ENCODE results near the gene ARL17B.
"Not testable (repeated sequence)": the region's sequence is repeated elsewhere in the genome, so short reads cannot be mapped to it uniquely, and the experiment has no call there.

- TF ChIP-seq RAD21 (IDR thresholded peaks at IDR 0.05 in 1 of 2, conservative IDR thresholded peaks at IDR 0.05 in 1 of 2; ENCODE audit: low read depth in 2 of 2, low read length in 2 of 2); CTCF (IDR thresholded peaks at IDR 0.05; ENCODE audit: control extremely low read depth in 1 of 3, insufficient read depth in 1 of 3, low read depth in 1 of 3, low read length in 3 of 3); KDM1A (IDR thresholded peaks at IDR 0.05; ENCODE audit: borderline replicate concordance, low read length); RBBP5 (IDR thresholded peaks at IDR 0.05; ENCODE audit: borderline replicate concordance, low read depth, low read length); PHF8 (conservative IDR thresholded peaks at IDR 0.05; ENCODE audit: low read depth, low read length); SP1 (IDR thresholded peaks at IDR 0.05; ENCODE audit: low read depth, low read length); GABPA (IDR thresholded peaks at IDR 0.05; ENCODE audit: borderline replicate concordance, insufficient read depth, low read length); USF2 (IDR thresholded peaks at IDR 0.05; ENCODE audit: low read length); YY1 (IDR thresholded peaks at IDR 0.05; ENCODE audit: low read depth, low read length); NRF1 (IDR thresholded peaks at IDR 0.05; ENCODE audit: low read depth, low read length); CHD2 (IDR thresholded peaks at IDR 0.05; ENCODE audit: low read length): not testable (repeated sequence)
Measured at GRCh38 chr17:46282635-46283034, 78.9 kb downstream of the ARL17B start.
